Endothelial cell of umbilical vein (primary cell): ENCODE data around the gene ZNF77.

Source experiments
- POLR2A ChIP-seq: IDR thresholded peaks from 2 replicates; pipeline ENCODE4 v1.6.1; 2012; ENCODE audit warnings: low read depth, mild to moderate bottlenecking, control low read depth, low read length
- POLR2AphosphoS5 ChIP-seq: IDR thresholded peaks from 2 replicates; pipeline ENCODE4 v1.6.1; 2012; ENCODE audit warnings: low read depth, mild to moderate bottlenecking, control low read depth, low read length, moderate library complexity; ENCODE audit not compliant: insufficient read depth
- TF ChIP-seq, protein P1 (sequence below), 2 donors: IDR thresholded peaks; 1 replicate in 1 of 2; 2 replicates in 1 of 2; pipeline ENCODE4 v1.5.1; 2011; ENCODE audit warnings: low read length in 2 of 2, mild to moderate bottlenecking in 2 of 2, moderate library complexity in 2 of 2, control low read depth in 1 of 2, inconsistent platforms in 1 of 2, low read depth in 1 of 2; ENCODE audit not compliant: insufficient read depth in 1 of 2; ENCODE audit errors: extremely low read depth in 1 of 2
- TF ChIP-seq, protein P2 (sequence below): IDR thresholded peaks from 2 replicates; pipeline ENCODE4 v1.6.1; 2011; ENCODE audit not compliant: insufficient read depth, insufficient read length

DNA sequence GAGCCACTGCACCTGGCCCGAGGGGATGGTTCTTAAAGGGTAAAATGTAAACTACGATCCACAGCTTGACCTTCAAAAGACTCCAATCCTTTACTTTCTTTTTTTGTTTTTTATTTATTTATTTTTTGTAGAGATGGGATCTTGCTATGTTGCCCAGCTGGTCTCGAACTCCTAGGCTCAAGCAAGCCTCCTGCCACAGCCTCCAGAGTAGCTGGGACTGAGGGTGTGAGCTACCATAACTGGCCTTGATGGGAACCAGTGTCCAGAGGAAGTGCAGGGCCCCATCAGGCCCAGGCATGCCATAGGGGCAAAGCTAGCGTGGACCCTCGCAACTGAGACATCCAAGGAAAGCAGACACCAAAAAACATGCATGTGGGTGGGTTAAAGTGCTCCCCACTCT lies 18.4 kb upstream of the ZNF77 start:
- TF ChIP-seq POLR2A = no peak
- TF ChIP-seq, protein P1, sequence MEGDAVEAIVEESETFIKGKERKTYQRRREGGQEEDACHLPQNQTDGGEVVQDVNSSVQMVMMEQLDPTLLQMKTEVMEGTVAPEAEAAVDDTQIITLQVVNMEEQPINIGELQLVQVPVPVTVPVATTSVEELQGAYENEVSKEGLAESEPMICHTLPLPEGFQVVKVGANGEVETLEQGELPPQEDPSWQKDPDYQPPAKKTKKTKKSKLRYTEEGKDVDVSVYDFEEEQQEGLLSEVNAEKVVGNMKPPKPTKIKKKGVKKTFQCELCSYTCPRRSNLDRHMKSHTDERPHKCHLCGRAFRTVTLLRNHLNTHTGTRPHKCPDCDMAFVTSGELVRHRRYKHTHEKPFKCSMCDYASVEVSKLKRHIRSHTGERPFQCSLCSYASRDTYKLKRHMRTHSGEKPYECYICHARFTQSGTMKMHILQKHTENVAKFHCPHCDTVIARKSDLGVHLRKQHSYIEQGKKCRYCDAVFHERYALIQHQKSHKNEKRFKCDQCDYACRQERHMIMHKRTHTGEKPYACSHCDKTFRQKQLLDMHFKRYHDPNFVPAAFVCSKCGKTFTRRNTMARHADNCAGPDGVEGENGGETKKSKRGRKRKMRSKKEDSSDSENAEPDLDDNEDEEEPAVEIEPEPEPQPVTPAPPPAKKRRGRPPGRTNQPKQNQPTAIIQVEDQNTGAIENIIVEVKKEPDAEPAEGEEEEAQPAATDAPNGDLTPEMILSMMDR (IDR thresholded peaks at IDR 0.05; ENCODE audit: extremely low read depth in 1 of 2, insufficient read depth in 1 of 2, low read depth in 1 of 2, low read length in 2 of 2) = no peak
- no peak for TF ChIP-seq POLR2AphosphoS5
- TF ChIP-seq, protein P2, sequence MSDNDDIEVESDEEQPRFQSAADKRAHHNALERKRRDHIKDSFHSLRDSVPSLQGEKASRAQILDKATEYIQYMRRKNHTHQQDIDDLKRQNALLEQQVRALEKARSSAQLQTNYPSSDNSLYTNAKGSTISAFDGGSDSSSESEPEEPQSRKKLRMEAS = no peak
